NCI-H226 (cell line): ENCODE results near the gene TSTD1.
"Not testable (repeated sequence)": the region's sequence is repeated elsewhere in the genome, so short reads cannot be mapped to it uniquely, and the experiment has no call there.

Source experiments
- DNase-seq: peaks from one replicate; pipeline ENCODE4 v3.0.0-alpha.2; 2015

TSTD1 gene

DNA sequence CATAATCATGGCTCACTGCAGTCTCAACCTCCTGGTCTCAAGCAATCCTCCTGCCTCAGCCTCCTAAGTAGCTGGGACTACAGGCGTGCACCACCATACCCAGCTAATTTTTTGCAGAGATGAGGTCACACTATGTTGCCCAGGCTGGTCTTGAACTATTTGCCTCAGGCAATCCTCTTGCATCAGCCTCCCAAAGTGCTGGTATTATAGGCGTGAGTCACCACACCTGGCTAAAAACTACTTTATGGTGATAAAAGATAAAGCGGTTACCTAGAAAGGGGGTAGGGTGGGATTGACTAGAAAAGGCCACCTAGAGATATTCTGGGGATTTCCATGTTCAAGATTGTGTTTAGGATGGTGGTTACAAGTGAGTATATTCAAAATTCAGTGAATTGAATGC lies 5.0 kb downstream of the TSTD1 start:
- peak; percentile 61 for DNase-seq

DNA sequence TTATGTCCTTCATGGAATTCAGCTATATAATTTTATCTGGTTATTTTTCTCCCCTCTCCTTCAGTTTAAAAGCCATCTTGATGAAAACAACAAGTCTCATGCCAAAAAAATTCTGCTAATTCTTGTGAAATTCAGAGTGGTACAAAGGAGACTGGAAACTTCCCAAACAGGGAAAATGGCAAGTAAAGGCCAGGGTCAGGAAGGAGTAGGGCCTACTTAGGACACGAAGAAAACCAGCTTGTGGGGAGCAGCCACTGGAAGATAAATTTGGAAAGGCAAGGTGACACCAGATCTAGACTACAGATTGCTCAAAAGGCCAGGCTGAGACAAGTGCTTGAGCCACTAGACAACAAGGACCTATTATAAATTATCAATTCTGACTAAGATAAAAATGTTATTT lies 6.4 kb downstream of the TSTD1 start:
- DNase-seq, result no peak

DNA sequence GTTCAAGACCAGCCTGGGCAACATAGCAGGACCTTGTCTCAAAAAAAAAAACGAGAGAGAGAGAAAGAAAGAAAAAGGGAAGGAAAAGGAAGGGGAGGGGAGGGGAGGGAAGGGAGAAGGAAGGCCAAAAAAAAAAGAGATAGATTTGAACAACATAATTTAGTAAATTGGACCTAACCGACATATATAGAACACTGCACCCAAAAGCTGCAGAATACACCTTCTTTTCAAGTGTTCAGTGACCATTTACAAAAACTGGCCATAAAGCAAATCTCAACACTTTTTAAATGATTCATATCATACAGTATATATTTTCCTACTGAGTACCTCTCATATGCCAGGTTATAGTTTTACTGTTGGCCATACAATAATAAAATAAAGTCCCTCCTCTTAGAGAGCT lies 6.9 kb downstream of the TSTD1 start:
- no peak for DNase-seq

DNA sequence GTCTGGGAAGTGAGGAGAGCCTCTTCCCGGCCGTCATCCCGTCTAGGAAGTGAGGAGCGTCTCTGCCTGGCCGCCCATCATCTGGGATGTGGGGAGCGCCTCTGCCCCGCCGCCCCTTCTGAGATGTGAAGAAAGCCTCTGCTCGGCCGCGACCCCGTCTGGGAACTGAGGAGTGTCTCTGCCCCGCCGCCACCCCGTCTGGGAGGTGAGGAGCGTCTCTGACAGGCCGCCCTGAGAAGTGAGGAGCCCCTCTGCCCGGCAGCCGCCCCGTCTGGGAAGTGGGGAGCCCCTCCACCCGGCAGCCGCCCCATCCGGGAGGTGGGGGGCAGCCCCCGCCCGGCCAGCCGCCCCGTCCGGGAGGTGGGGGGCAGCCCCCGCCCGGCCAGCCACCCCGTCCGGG lies 9.3 kb downstream of the TSTD1 start:
- DNase-seq, result not testable (repeated sequence)

DNA sequence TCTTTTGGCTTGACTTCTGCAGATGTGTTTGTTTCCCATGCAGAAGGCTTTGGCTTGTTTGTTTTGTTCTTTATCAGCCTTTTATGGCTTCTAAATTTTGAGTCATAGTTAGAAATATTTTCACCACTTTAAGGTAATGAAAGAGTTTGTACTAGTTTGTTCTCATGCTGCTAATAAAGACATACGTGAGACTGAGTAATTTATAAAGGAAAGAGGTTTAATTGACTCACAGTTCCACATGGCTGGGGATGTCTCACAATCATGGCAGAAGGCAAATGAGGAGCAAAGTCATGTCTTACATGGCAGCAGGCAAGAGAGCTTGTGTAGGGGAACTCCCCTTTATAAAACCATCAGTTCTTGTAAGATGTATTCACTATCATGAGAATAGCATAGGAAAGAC lies 11.8 kb downstream of the TSTD1 start:
- not testable (repeated sequence) for DNase-seq

DNA sequence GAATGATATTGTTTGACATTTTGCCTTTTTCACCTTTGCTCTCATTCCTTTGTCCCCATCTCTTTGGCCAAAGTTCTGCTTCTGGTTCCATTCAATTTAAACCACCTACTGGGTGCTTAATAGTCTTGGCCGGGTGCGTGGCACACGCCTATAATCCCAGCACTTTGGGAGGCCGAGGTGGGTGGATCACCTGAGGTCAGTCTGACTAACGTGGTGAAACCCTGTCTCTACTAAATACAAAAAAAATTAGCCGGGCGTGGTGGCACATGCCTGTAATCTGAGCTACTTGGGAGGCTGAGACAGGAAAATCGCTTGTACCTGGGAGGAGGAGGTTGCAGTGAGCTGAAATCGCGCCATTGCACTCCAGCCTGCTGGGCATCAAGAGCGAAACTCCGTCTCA lies 16.3 kb downstream of the TSTD1 start:
- not testable (repeated sequence) for DNase-seq

DNA sequence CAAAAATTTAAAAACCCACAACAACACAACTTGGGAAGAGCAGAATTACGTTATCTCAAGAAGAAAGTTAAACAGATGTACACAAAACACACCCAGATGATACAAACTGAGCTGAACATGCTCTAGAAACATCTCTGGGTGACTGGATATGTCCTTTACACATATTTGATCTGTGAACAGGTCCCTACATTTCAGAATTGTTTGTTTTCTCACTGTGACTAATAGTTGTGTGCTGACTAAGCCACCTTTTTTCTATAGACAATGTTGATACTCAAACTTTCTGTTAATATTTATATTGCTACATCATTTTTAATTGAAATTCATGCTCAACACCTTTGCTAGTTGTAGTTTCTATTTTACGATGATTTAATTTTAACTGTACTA lies 16.8 kb downstream of the TSTD1 start:
- no peak for DNase-seq

DNA sequence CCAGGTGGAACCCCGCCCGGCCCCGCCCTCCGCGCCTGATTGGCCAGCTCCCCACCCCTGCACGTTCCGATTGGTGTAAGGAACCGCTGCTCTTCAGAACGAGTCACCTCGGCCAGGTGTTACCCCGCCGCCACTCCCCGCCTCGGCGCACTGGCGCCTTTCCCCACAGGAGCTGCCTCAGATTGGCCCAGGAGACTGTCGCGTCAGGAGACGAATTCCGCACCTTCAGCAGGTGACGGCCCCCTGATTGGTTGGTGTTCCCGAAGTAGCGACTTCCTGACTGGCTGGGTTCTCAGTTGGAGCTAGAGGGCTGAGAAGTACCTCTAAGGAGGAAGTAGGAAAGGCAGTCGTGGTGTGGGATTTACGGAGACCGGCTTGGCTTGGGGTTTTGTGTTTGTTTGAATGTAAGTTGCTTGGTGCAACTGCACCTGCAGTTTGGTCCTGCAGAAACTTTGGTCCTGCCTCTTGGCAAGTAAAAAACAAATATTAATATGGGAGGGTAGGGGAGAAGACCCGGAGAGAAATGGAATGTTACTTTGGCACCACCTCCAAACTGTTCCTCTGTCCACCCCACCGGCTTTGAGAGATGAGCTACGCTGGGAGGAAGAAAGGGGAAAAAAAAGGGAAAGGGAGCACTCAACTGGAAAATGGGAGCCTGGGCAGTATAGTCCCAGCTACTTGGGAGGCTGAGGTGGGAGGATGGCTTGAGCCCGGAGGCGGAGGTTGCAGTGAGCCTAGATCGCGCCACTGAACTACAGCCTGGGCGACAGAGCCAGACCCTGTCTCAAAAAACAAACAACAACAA lies 17.4 kb downstream of the TSTD1 start:
- DNase-seq, result peak; percentile 82

DNA sequence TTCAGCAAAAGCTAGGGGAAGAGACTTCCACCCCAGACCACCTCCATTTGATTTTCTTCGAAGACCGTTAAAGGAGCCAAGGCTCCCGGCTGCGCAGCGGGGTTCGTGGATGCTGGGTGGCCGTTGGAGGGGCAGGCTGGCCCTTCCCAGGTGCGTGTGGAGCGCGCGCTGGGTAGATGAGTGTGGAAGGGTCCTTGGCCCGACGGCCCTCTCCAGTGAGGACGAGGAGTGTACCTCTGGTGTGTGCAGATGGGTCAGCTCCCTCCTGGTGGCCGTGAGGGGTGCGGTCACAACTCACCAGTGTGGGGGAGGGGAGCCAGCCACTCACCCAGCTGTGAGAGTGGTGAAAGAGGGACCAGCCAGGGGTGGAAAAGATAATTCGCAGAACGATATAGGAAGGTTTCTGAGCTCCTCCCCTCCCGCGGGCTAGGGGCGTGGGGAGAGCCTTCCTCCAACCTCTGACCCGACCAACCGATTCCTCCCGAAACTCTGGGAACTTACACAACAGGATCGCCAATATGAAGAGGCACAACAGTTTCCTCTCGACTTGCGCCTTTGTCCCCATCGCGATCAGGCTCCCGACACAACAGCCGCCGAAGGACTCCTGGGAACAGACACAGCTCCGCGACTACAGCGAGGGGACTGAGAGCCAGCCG lies 18.1 kb downstream of the TSTD1 start, which contains the start of gene F11R:
Gene F11R (minus strand): TSS at position 644 of the 656 bp plus-strand sequence. CDS start 79 bp downstream, at position 565.
- DNase-seq, result no peak

DNA sequence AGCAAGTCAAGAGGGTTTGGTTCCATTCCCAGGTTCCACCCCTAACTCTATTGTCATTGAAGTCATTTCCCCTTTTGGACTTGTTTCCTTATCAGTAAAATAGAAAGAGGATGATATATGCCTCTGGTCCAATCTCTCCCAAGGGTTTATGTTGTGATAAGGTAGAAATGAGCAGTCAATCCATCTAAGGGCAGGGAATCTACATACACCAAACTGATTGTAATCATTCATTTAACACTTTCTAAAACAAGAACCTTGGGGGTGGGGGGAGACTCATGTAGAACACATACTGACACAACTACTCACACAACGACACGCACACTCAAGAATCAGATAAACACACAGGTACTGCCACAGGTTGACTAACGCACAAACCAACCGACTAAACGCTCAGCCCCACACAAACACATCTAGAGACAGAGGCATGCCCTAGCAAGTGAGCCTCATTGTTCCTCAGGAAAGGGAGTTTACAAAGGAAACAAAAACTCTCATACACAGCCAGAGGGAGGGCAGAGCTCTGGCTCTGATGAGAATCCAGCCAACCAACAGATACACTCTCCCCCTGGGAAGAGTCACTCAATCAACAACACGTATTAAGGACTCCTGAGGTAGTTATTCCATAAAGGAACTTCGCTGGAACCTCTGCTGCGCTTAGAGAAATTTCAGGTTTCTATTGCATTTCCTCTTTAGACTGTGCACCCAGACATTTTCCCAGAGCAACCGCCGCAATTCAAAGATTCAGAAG lies 18.8 kb downstream of the TSTD1 start:
- no peak for DNase-seq

DNA sequence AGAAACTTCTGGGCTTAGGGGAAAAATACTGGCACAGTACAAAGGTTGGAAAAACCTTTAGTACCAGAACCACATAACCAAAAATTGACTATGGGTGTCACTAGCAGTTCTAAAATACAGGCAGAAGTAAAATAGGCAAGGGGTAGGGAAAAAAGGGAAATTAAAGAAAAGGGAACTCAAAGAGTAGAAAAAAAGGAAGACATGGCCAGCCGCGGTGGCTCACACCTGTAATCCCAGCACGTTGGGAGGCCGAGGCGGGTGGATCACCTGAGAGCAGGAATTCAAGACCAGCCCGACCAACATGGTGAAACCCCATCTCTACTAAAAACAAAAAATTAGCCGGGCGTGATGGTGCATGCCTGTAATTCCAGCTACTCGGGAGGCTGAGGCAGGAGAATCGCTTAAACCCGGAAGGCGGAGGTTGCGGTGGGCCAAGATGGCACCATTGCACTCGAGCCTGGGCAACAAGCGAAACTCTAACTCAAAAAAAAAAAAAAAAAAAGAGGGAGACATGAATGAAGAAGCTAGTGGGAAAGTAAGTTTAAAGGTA lies 19.6 kb downstream of the TSTD1 start:
- DNase-seq, result not testable (repeated sequence)

DNA sequence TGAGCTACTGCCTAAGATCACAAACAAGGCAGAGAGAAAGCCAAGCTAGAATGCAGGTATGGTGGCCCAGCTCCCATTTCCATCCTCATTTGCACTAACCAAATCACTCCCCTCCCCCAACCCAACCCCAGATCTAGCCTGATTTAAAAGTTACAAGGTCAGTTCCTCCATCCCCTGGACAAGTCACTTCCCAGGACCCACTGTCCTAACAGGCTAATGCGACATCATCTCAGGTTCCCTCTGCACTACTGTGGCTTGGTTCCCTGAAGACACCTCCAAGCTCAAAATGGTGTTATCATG lies 20.2 kb downstream of the TSTD1 start:
- no peak for DNase-seq

DNA sequence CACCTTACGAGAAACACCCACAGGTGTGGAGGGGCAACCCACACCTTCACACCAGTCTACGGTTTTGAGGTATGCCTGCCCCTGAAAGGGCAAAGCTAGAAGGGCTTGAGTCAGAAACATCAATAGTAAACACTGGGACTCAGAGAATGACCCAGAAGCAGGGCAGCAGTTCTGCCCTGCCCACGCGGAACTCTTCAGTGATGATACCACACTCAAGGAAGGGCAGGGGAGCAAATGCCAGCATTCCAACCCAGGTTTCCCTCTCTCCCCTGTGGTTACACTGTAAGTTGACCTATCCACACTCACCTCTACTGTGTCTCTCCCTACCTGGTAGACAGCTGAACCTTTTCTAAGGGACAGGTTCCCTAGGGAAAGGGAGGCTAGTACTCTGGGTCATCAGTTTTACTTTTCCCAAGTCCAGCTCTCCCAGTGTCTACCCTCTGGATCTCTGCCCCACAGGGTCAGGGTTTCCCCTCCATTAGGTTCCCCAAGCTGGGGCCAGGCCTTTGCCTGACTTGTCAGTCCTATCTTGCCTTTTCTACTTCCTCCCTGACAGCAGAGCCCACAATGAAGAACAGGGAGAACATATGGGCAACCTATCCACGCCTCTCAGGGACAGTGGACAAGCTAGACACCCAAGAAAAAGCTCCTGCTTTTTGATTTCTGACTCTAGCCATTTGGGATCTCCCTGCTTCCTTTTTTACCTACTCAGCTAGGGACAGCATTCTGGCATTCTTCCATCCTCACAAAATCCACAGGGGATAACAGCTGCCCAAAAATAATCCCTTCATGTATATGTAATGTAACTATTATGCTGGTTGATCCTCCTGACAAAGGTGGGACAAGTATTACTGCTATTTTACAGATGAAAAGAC lies 20.8 kb downstream of the TSTD1 start:
- no peak for DNase-seq

DNA sequence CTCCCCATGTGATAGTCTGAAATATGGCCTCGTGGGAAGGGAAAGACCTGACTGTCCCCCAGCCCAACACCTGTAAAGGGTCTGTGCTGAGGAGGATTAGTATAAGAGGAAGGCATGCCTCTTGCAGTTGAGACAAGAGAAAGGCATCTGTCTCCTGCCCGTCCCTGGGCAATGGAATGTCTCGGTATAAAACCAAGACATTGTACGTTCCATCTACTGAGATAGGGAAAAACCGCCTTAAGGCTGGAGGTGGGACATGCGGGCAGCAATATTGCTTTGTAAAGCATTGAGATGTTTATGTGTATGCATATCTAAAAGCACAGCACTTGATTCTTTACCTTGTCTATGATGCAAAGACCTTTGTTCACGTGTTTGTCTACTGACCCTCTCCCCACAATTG lies 21.6 kb downstream of the TSTD1 start:
- not testable (repeated sequence) for DNase-seq

DNA sequence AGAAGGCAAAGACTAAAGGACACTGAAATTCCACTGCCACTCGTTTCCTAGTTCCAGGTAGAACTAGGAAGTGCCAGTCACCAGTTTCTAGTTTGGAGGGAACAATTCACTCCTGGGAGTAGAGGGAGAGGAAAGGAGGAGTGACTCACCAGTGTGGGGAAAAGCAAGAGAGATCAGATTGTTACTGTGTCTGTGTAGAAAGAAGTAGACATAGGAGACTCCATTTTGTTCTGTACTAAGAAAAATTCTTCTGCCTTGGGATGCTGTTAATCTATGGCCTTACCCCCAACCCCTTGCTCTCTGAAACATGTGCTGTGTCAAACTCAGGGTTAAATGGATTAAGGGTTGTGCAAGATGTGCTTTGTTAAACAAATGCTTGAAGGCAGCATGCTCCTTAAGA lies 22.1 kb downstream of the TSTD1 start:
- not testable (repeated sequence) for DNase-seq

DNA sequence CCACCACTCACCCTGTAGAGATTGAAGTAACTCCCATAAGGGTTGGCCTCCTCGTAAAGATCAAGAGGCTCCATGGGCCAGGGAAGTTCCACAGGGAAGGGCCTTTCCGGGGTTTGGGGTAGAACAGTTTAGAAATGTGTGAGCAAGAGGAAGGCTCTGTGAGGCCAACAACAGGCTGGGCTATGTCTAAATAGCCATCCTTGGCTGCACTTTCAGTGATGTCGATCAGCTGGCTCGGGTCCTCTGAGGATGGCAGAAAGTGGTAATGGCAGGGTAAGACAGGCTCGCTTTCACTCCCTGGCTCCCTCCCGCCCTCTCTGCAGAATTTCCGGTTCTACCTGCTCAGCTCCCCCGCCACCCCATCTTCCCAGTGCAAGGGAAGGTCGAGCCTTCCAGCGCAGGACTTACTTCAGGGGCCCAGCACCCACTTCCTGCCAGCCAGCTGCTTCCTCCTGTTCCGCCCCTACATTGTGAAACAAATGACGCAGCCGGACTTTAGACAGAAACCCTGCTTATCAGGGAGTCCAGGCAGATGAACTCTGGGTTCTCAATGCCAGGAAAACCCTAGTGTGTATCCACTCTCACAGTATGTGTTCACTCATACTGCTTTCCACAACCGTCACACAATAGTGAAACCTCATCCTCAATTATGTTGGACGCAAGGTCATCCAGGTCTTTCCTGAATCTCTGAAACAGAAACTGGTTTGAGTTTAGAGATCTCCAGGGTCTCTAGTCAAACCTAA lies 25.1 kb downstream of the TSTD1 start:
- DNase-seq, result peak; percentile 99

DNA sequence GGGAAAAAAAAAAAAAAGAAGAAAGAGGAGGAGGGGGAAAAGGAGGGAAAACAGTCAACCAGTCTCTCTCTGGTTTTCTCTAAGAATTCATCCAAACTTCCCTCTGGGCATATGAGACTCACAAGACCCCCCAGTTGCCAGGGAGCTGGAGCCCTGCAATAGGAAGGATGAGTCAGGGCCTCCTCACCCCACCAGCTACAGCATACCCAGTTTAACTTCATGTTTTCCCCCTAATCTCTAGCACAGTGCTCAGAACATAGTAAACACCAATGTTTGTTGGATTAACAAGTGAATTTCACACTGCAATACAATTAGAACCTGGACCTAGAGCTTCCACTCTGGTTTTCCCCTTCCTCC lies 25.7 kb downstream of the TSTD1 start:
- peak; percentile 73 for DNase-seq

DNA sequence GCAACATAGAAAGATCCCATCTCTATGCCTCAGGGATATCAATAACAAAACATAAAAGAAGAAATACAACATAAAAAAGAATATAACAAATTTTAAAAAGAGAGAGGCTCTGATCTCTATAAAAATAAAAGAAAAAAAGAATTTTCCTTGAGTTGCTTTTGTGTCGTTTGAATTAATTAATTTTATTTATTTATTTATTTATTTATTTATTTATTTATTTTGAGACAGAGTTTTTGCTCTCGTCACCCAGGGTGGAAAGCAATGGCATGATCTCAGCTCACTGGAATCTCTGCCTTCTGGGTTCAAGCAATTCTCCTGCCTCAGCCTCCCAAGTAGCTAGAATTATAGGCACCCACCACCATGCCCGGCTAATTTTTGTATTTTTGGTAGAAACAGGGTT lies 26.3 kb downstream of the TSTD1 start:
- DNase-seq, result no peak

DNA sequence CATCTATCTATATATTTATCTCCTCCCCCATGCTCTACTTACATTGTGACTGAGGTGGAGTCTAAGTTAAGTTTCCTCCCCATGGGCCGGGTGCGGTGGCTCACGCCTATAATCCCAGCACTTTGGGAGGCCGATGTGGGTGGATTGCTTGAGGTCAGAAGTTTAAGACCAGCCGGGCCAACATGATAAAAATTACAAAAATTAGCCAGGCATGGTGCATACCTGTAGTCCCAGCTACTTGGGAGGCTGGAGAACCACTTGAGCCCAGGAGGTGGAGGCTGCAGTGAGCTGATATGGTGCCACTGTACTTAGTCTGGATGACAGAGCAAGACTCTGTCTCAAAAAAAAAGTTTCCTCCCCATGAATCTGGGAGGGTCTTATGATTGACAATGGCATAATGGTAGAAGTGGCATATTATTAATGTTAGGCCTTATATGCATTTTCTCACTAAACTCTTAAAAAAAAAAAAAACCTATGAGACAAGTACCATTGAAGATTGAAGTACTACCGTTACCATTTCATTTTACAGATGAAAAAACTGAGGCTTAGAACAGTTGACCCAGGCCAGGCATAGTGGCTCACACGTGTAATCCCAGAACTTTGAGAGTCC lies 29.1 kb downstream of the TSTD1 start:
- DNase-seq, result no peak

DNA sequence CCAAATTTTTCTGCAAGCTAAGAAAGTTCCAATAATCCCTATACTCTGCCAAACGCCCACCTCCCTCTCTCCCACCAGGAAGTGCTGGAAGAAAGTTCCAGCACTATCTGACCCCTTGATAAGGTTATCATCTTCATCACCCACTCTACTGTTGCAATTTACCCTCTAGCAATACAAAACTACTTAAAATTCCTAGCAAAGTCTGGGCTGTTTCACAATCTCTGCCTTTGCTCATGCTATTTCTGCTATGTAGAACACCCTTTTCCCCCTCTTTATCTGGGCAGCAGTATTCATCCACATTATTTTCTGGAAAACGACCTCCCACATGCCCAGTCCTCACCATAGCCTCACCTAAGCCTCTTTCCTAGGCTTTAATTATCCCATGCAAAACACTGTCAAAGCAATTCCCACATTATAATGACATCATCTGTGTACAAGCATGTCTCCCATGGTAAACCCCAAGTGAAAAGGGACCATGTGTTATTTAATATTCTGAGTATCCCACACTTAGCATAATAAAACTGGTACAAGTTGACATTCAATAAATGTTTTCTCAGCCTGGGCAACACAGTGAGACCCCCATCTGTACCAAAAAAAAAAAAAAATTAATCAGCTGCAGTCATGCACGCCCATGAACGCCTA lies 29.8 kb downstream of the TSTD1 start:
- peak; percentile 71 for DNase-seq

DNA sequence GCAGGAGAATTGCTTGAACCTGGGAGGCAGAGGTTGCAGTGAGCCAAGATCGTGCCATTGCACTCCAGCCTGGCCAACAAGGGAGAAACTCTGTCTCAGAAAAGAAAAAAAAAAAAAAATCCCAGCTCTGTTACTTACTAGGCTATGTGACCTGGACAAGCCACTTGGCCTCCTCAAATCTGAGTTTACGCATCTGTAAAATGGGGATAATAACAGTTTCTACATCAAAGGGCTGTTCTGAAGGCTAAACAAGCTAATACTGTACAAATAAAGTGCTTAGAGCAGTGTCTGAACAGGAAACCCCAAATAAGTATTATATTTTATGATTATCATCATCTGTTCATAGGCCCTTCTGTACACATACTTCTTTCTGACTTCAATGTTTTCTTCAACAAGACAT lies 31.4 kb downstream of the TSTD1 start:
- no peak for DNase-seq
